Pancreas (tissue), 10 donors: ENCODE data around the gene ARL3. TPM values are rescaled to one million over a fixed set of nuclear protein-coding genes. Genes with fewer than 3 reads are reported as not detected.
A peak's percentile ranks its signal among the peaks of the same experiment; 100 is the strongest.

ENCODE experiments used
- ATAC-seq, 4 donors: fragments of 200-7000 bp; cut with Tn5 transposase; one replicate each; pipeline versions ENCODE4 v1.8.0 to v1.9.1; 2020; ENCODE audit warnings: mild to moderate bottlenecking in 4 of 4, moderate library complexity in 4 of 4
- DNase-seq, 6 donors: peaks; one replicate each; pipeline ENCODE4 v3.0.0-alpha.2; 2020
- FAIRE-seq: peaks from 2 replicates; lab custom pipeline; 2012; peaks lifted over from hg19 to GRCh38; lab: Jason Lieb, UNC
- H3K27ac ChIP-seq, 4 donors: fragments of 200-600 bp; sonication (generic); 1 replicate in 3 of 4; 2 replicates in 1 of 4; pipeline versions ENCODE4 v1.5.0 to v1.8.0; 2020
- H3K27me3 ChIP-seq, 4 donors: fragments of 200-600 bp; one replicate each; pipeline ENCODE4 v1.8.0; 2021
- H3K36me3 ChIP-seq, 3 donors: fragments of 200-600 bp; sonication (generic) in 1 of 3; one replicate each; pipeline versions ENCODE4 v1.5.0 to v1.8.0; 2020 to 2021
- H3K4me1 ChIP-seq, 3 donors: fragments of 200-600 bp; one replicate each; pipeline ENCODE4 v1.8.0; 2021
- H3K4me3 ChIP-seq, 4 donors: fragments of 200-600 bp; sonication (generic) in 2 of 4; one replicate each; pipeline versions ENCODE4 v1.5.0 to v1.8.0; 2020 to 2021
- H3K9me3 ChIP-seq, 4 donors: fragments of 200-600 bp; one replicate each; pipeline ENCODE4 v1.8.0; 2021
- CTCF ChIP-seq, 4 donors: fragments of 200-600 bp; sonication (generic) in 3 of 4; IDR thresholded peaks; one replicate each; pipeline versions ENCODE4 v1.5.0 to v1.8.0; 2021; ENCODE audit warnings: antibody characterized with exemption in 4 of 4
- WGBS, 2 donors: extraction: QIAGEN DNeasy Blood & Tissue Kit; methylation state at CpG; one replicate each; pipeline ENCODE4 v1.1.7; 2013; 5-methylcytosine and 5-hydroxymethylcytosine counted together
- intact Hi-C, 3 donors: fragments of 100-400 bp; cut with DNase I; formaldehyde crosslinking; loops; one replicate each; pipeline versions ENCODE4 v1.11.1 to v1.14.2; 2022
- polyA plus RNA-seq, 2 donors: library from polyadenylated mRNA; stranded (reverse); fragments of 200-250 nt; gene quantifications; one replicate each; pipeline ENCODE4 v1.2.3, GENCODE V29; 2013
- total RNA-seq, 6 donors: library from RNA; stranded (reverse); fragmentation: NEBNext Ultra II Directional in 4 of 6; extraction: Animal tissue kit (Norgen Biotek cat#: 25700) in 4 of 6; gene quantifications; one replicate each; pipeline versions ENCODE4 v1.2.1 to v1.2.4, GENCODE V29; 2021 to 2023
- donor health status: healthy with polysubstance abuse.
- donor health status: DM: no; HTN: no; CAD: no; lungs with moderate emphysema.
- donor health status: DM: no; HTN: no; CAD: no.
- donor health status: control.
- donor health status: control.
- donor health status: Bipolar disorder and iron deficiency.
- donor health status: DM: yes; HTN: yes; CAD: no.
- donor health status: DM: no; HTN: no; CAD: no.
- donor health status: DM: no; HTN: no; CAD: no.
- donor health status: DM: yes; HTN: yes; CAD: no.

ARL3 gene
- total and polyA plus RNA-seq, 8 donors: 2.4 to 8.0 (median 3.1) TPM

DNA sequence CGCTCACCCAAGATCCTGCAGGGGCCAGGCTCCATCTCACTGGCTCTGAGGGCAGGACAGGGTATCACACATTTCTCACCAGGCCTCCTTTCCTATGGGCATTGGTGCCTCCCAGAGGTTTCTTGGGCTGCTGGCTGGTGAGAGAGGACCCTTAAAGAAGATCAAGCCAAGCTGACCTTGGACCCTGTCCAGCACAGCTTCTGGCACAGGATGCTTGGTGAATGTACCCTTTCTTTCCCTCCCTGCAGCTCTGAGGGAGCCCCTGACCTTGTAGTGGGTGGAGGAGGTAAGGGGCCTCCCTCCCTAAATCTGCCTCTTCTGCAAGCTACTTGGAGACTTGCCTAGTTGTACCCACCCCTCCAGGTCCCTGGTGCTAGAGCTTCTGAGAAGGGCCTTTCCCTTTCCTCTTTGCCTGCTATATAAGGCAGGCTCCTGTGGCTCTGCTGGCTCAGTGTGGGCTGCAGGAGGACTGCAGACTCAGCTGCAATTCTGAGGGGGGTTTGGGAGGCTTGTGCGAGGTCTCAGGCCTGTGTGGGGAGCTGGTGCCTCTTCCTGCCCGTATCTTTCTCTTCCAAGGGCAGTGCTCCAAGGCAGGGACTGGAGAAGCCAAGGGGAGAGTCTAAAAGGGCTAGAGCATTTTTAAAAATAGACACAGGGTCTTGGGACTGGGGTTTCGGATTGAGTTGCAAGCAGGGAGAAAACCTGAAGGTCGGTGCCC is 81.6 kb downstream of the ARL3 start:
- Histone ChIP-seq H3K4me3 (no peak overlapping the region), H3K9me3 (no peaks in the 10 kb centered on the region), H3K36me3 (peaks cover 0 to 9% (median 0%) of the 10 kb centered on the region in 3 donors), H3K27me3 (no peaks in the 10 kb centered on the region), H3K4me1 (peaks cover 0 to 6% (median 5%) of the 10 kb centered on the region in 3 donors), H3K27ac (no peak overlapping the region)
- FAIRE-seq (no peak), DNase-seq (peak in 1 of 6 donors; percentile 41), ATAC-seq (no peak)
- intact Hi-C loops: no loop called here
- TF ChIP-seq CTCF (IDR thresholded peaks at IDR 0.05): no peak
- WGBS, 2 donors: 53% methylated on average over 5 of the region's 5 CpGs

GRCh38 chr10:102631525-102632393 is 82.4 kb downstream of the ARL3 start:
- H3K4me3 ChIP-seq: no peak overlapping the region
- ATAC-seq (no peak), DNase-seq (no peak), FAIRE-seq (no peak)
- H3K27ac ChIP-seq: no peak overlapping the region
- intact Hi-C loops: no loop called here
- no peaks in the 10 kb centered on the region for H3K9me3 ChIP-seq
- 83 to 86% methylated on average over 10 of the region's 10 CpGs for WGBS, 2 donors
- no peaks in the 10 kb centered on the region for H3K27me3 ChIP-seq
- H3K36me3 ChIP-seq: peaks cover 0 to 9% (median 0%) of the 10 kb centered on the region in 3 donors
- H3K4me1 ChIP-seq: peaks cover 0 to 11% (median 6%) of the 10 kb centered on the region in 3 donors
- no peak for TF ChIP-seq CTCF (IDR thresholded peaks at IDR 0.05)

DNA sequence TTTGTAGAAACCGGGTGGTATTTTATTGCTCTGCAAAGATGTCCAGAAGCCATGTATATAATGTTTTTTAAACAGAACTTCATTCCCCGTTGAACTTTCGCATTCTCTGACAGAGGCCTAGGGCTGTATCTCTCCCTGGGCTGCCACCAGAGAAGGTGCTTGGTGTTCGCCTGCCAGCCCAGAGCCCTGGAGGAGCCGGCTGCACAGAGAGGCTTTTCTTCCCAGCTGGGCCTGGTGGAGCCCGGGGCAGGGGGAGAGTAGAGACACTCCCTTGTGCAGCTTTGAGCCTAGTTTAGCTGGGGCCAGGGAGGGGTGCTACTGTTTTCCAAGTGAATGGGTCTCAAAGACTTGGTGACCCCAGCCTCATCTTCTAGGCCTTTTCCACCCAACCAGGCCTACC is 83.5 kb downstream of the ARL3 start:
- Histone ChIP-seq H3K36me3 (peaks cover 0 to 9% (median 0%) of the 10 kb centered on the region in 3 donors), H3K27me3 (no peaks in the 10 kb centered on the region), H3K4me1 (peaks cover 0 to 11% (median 6%) of the 10 kb centered on the region in 3 donors), H3K27ac (no peak overlapping the region), H3K9me3 (no peaks in the 10 kb centered on the region), H3K4me3 (no peak overlapping the region)
- peak in 1 of 6 donors; percentile 47 for DNase-seq
- FAIRE-seq: no peak
- 82 to 83% methylated on average over 6 of the region's 6 CpGs for WGBS, 2 donors
- ATAC-seq: no peak
- TF ChIP-seq CTCF (IDR thresholded peaks at IDR 0.05): no peak
- intact Hi-C loops: no loop called here

DNA sequence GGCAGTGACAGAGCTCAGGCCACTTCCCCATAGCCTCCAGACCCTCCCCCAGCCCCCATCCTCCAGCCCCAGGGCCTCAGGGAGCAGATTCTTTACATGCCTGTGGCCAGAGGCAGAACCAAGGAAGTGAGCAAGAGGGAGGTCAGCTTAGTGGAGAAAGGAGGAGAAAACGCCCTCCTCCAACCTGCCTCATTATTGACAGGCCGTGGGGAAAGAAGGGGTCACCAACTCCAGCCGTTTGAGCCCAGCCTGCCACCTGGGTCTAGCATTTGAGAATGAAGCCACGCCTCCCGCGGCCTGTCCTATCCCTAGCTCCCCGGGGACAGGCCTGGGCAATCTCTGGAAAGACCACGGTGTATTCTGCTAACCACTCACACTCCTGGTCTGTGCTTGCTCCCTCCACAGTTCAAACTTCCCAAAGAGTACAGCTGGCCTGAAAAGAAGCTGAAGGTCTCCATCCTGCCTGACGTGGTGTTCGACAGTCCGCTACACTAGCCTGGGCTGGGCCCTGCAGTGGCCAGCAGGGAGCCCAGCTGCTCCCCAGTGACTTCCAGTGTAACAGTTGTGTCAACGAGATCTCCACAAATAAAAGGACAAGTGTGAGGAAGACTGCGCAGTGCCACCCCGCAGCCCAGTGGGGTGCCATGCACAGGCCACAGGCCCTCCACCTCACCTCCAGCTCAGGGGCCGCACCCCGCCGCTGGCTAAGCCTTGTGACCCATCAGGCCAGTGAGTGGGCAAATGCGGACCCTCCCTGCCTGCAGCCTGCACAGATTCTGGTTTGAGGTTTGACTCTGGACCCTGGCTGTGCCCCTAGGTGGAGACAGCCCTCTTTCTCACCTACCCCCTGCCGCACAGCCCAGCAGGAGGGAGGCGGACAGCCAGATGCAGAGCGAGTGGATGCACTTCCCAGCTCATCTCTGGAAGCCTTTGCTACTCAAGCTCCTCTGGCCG is 84.3 kb downstream of the ARL3 start:
- ATAC-seq (peak in 1 of 4 donors; percentile 6), FAIRE-seq (no peak), DNase-seq (peak in 1 of 6 donors; percentile 45)
- intact Hi-C loops: no loop called here
- Histone ChIP-seq H3K36me3 (peaks cover 0 to 9% (median 0%) of the 10 kb centered on the region in 3 donors), H3K27me3 (no peaks in the 10 kb centered on the region), H3K9me3 (no peaks in the 10 kb centered on the region), H3K27ac (no peak overlapping the region), H3K4me3 (no peak overlapping the region), H3K4me1 (peaks cover 0 to 14% (median 6%) of the 10 kb centered on the region in 3 donors)
- no peak for TF ChIP-seq CTCF (IDR thresholded peaks at IDR 0.05)
- 83 to 84% methylated on average over 21 to 22 of the region's 22 CpGs for WGBS, 2 donors
